ENCODE results near the gene NRXN3. TPM values are rescaled to one million over a fixed set of nuclear protein-coding genes. Genes with fewer than 3 reads are reported as not detected.
A peak's percentile ranks its signal among the peaks of the same experiment; 100 is the strongest.

The NRXN3 gene
- total and polyA plus RNA-seq, 2 experiments from 2014 or later = 0.69 to 1.5 TPM

GRCh38 chr14:79740066-79740601 lies 1570.0 kb downstream of the NRXN3 start:
- Histone ChIP-seq H3K27ac (peak overlapping the region; percentile 56), H3K9me3 (ENCODE audit: low read depth) (no peaks in the 10 kb centered on the region), H3K4me1 (ENCODE audit: low read depth) (no peaks in the 10 kb centered on the region), H3K4me3 (no peak overlapping the region), H3K36me3 (no peaks in the 10 kb centered on the region), H3K27me3 (no peaks in the 10 kb centered on the region)
- no peak for TF ChIP-seq CTCF (IDR thresholded peaks at IDR 0.05; ENCODE audit: low read depth, low read length)
- DNase-seq (ENCODE audit: low read depth in 1 of 2, low spot score in 1 of 2) = peak in 1 of 2 donors; percentile 19

- TF ChIP-seq CTCF (IDR thresholded peaks at IDR 0.05; ENCODE audit: low read depth, low read length) = no peak
- H3K4me3 ChIP-seq = no peak overlapping the region
- no peak for DNase-seq (ENCODE audit: low read depth in 1 of 2, low spot score in 1 of 2)
- no peaks in the 10 kb centered on the region for H3K4me1 ChIP-seq (ENCODE audit: low read depth)
- no peak overlapping the region for H3K27ac ChIP-seq
- H3K27me3 ChIP-seq = no peaks in the 10 kb centered on the region
- H3K9me3 ChIP-seq (ENCODE audit: low read depth) = no peaks in the 10 kb centered on the region
- no peaks in the 10 kb centered on the region for H3K36me3 ChIP-seq
Measured at GRCh38 chr14:79742142-79742541, 1572.0 kb downstream of the NRXN3 start.

DNA sequence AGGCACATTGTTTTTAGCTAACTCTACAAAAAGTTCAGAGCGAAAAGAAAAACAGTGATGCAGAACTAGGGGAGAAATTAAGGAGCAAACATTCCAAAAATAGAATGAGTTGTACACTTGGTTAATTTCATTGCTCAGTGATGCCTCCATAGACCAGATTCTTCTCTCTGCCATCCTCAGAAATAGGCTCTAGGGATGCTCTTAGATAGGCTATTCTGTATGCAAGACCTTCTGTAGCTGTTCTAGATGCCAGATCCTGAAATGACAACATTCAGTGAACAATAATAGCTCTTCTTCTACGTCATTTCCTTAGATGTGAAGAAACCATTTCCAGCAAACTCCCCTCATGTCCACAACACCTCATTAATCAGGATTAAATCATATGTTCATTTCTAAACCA lies 1574.9 kb downstream of the NRXN3 start:
- Histone ChIP-seq H3K27ac (no peak overlapping the region), H3K36me3 (no peaks in the 10 kb centered on the region), H3K27me3 (no peaks in the 10 kb centered on the region), H3K4me1 (ENCODE audit: low read depth) (no peaks in the 10 kb centered on the region), H3K9me3 (ENCODE audit: low read depth) (no peaks in the 10 kb centered on the region), H3K4me3 (no peak overlapping the region)
- no peak for DNase-seq (ENCODE audit: low read depth in 1 of 2, low spot score in 1 of 2)
- no peak for TF ChIP-seq CTCF (IDR thresholded peaks at IDR 0.05; ENCODE audit: low read depth, low read length)

DNA sequence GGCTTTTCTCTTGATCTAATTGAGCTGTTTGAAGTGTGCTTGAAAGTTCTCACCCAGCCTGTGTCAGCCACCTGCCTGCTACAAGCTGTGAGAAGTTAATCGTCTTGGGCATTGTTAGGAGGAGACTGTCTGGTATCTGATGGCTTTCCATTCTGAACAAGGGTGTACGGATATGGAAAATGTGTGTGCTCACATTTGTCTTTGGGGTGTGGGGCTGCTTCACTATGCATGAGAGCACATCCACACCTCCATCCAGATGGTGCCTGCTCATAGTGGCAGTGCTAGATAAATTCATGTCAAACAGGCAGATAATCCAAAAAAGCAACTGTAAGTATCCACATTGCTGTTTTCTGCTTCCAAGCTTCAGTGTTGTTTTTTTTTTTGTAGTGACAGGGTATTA lies 1578.9 kb downstream of the NRXN3 start:
- Histone ChIP-seq H3K4me1 (ENCODE audit: low read depth) (no peaks in the 10 kb centered on the region), H3K27ac (no peak overlapping the region), H3K9me3 (ENCODE audit: low read depth) (no peaks in the 10 kb centered on the region), H3K27me3 (no peaks in the 10 kb centered on the region), H3K4me3 (no peak overlapping the region), H3K36me3 (no peaks in the 10 kb centered on the region)
- DNase-seq (ENCODE audit: low read depth in 1 of 2, low spot score in 1 of 2) = no peak
- no peak for TF ChIP-seq CTCF (IDR thresholded peaks at IDR 0.05; ENCODE audit: low read depth, low read length)

DNA sequence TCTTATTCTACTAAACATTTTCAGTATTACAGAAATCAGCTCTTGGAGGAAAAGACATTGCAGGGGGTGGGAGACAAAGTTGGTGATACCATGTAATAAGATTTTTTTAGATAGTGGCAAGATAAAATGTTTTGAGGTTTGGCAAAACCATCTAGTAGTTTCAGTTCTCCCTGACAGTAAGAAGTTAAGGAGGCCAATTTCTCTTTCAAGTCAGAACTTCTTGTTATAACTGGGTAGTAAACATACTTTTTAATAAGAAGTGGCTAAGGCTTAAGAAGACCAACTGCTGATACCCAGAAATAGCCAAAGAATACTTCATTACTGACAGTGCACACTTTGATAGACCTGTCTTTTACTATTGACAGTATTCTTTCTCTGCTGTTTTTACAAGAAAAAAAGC lies 1588.8 kb downstream of the NRXN3 start:
- H3K4me1 ChIP-seq (ENCODE audit: low read depth) = no peaks in the 10 kb centered on the region
- H3K27ac ChIP-seq = no peak overlapping the region
- peaks cover 4% of the 10 kb centered on the region for H3K9me3 ChIP-seq (ENCODE audit: low read depth)
- no peaks in the 10 kb centered on the region for H3K27me3 ChIP-seq
- no peak overlapping the region for H3K4me3 ChIP-seq
- DNase-seq (ENCODE audit: low read depth in 1 of 2, low spot score in 1 of 2) = no peak
- TF ChIP-seq CTCF (IDR thresholded peaks at IDR 0.05; ENCODE audit: low read depth, low read length) = no peak
- H3K36me3 ChIP-seq = no peaks in the 10 kb centered on the region

DNA sequence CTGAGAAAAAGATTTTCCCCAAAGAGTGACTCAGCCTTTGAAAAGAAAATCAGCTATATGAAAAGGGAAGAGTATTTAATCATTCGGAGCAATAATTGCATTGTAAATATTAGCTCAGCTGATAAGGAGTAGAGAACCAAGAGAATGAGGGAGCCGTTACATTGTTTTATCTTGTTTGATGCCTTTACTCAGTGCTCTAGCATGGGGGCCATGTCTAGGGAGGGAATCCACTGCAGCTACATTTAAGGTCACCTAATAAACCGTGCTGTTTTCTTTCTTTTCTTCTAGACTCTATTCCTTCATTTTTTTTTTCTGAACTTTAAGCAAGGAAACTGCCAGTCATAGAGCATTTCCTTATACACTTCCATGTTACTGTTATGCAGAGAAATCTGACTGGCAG lies 1594.2 kb downstream of the NRXN3 start:
- no peaks in the 10 kb centered on the region for H3K27me3 ChIP-seq
- H3K27ac ChIP-seq = no peak overlapping the region
- H3K36me3 ChIP-seq = no peaks in the 10 kb centered on the region
- no peak for TF ChIP-seq CTCF (IDR thresholded peaks at IDR 0.05; ENCODE audit: low read depth, low read length)
- no peak for DNase-seq (ENCODE audit: low read depth in 1 of 2, low spot score in 1 of 2)
- H3K4me3 ChIP-seq = no peak overlapping the region
- no peaks in the 10 kb centered on the region for H3K9me3 ChIP-seq (ENCODE audit: low read depth)
- no peaks in the 10 kb centered on the region for H3K4me1 ChIP-seq (ENCODE audit: low read depth)

Measured in cardiac muscle cell (in vitro differentiated cells and primary cell).